Activated CD4-positive, alpha-beta T cell treated with anti-CD3 and anti-CD28 coated beads, Interleukin-2, amount 50 U/mL, for 48 hours (primary cell): ENCODE measurements around the gene FIZ1.

Experiments
- DNase-seq, 2 experiments: peaks; one replicate each; pipeline ENCODE4 v3.0.0-alpha.2; 2020

FIZ1 gene

GRCh38 chr19:55599468-55599841 is at the start of gene FIZ1:
FIZ1 (minus strand) TSS chr19:55599517; CDS start chr19:55597865, 1,652 bp downstream.
- DNase-seq: peak; percentile 97 to 98

- DNase-seq: no peak
Observed at GRCh38 chr19:55648585-55649267, 49.4 kb upstream of the FIZ1 start.

- peak; percentile 40 to 46 for DNase-seq
Observed at GRCh38 chr19:55647732-55648584, 48.6 kb upstream of the FIZ1 start, which contains the start of gene CCDC106. CCDC106 (plus strand) TSS chr19:55648212; CDS start chr19:55649047, 835 bp downstream.

- no peak for DNase-seq
Observed at GRCh38 chr19:55646889-55647731, 47.8 kb upstream of the FIZ1 start.

- no peak for DNase-seq
Observed at GRCh38 chr19:55645512-55645881, 46.2 kb upstream of the FIZ1 start.

GRCh38 chr19:55644842-55645511 is 45.7 kb upstream of the FIZ1 start:
- DNase-seq: no peak

- DNase-seq: no peak
Observed at GRCh38 chr19:55644191-55644833, 45.0 kb upstream of the FIZ1 start.

- no peak for DNase-seq
Observed at GRCh38 chr19:55643887-55644176, 44.5 kb upstream of the FIZ1 start.

GRCh38 chr19:55643003-55643886 is 43.9 kb upstream of the FIZ1 start, which contains the start of gene ZNF581:
ZNF581 (plus strand) TSS chr19:55643649; CDS start chr19:55644572, 923 bp downstream.
- DNase-seq: peak; percentile 85 to 88

- DNase-seq: peak; percentile 51 to 57
Observed at GRCh38 chr19:55642153-55643002, 43.1 kb upstream of the FIZ1 start.

- DNase-seq: peak; percentile 43 to 51
Observed at GRCh38 chr19:55641426-55642152, 42.3 kb upstream of the FIZ1 start.

GRCh38 chr19:55640577-55641425 is 41.5 kb upstream of the FIZ1 start, which contains the start of gene ZNF580:
ZNF580 (plus strand) TSS chr19:55641002; CDS start chr19:55642509, 1,507 bp downstream.
- peak; percentile 73 to 74 for DNase-seq

- DNase-seq: peak; percentile 71 to 76
Observed at GRCh38 chr19:55640043-55640576, 40.8 kb upstream of the FIZ1 start.

- peak; percentile 61 to 75 for DNase-seq
Observed at GRCh38 chr19:55638864-55639359, 39.6 kb upstream of the FIZ1 start.

- no peak for DNase-seq
Observed at GRCh38 chr19:55637534-55637933, 38.2 kb upstream of the FIZ1 start.

GRCh38 chr19:55636723-55637122 is 37.4 kb upstream of the FIZ1 start:
- no peak for DNase-seq

- no peak for DNase-seq
Observed at GRCh38 chr19:55635856-55636440, 36.6 kb upstream of the FIZ1 start.
